HEK293 (cell line): ENCODE results near the gene ATP10A.

Experiments
- CTCF ChIA-PET: fragments of 350-600 bp; formaldehyde crosslinking; extraction: SDS; loops from one replicate; lab custom pipeline; 2021; ENCODE audit warnings: antibody characterized with exemption; lab: Yijun Ruan, JAX
- POLR2A ChIA-PET: fragments of 300-600 bp; formaldehyde crosslinking; extraction: SDS; loops from one replicate; lab custom pipeline; 2020; ENCODE audit warnings: antibody characterized with exemption, inconsistent platforms; lab: Yijun Ruan, JAX
- H3K27ac ChIP-seq: fragments of 200-500 bp; sonication (Bioruptor generic); 2 replicates; pipeline ENCODE4 v1.5.1; 2014; ENCODE audit warnings: low read depth, low read length, control low read depth, inconsistent platforms; ENCODE audit errors: extremely low read depth
- H3K36me3 ChIP-seq, 2 experiments: fragments of 200-500 bp in 1 of 2; sonication (Bioruptor generic) in 1 of 2; 1 replicate in 1 of 2; 2 replicates in 1 of 2; pipeline ENCODE4 v1.5.1; 2014 to 2017; ENCODE audit warnings: inconsistent platforms in 2 of 2, low read length in 2 of 2; ENCODE audit not compliant: control insufficient read depth in 2 of 2, insufficient read depth in 1 of 2
- H3K4me1 ChIP-seq: fragments of 200-500 bp; sonication (Bioruptor generic); 2 replicates; pipeline ENCODE4 v1.5.1; 2014; ENCODE audit warnings: mild to moderate bottlenecking, low read length, inconsistent platforms; ENCODE audit not compliant: control insufficient read depth, insufficient read depth
- H3K4me3 ChIP-seq: 2 replicates; pipeline ENCODE4 v1.5.1; 2011; ENCODE audit warnings: low read depth, mild to moderate bottlenecking, control low read depth, low read length, moderate library complexity
- H3K9me3 ChIP-seq: fragments of 200-500 bp; sonication (Bioruptor generic); 2 replicates; pipeline ENCODE4 v1.5.1; 2014; ENCODE audit warnings: low read depth, low read length, inconsistent platforms; ENCODE audit not compliant: control insufficient read depth, insufficient read depth
- BCL11A ChIP-seq: fragments of 450-650 bp; formaldehyde crosslinking; IDR thresholded peaks from 2 replicates; pipeline ENCODE4 v1.5.1; 2016; ENCODE audit warnings: low read depth, missing biosample characterization, missing genetic modification characterization
- GFI1B ChIP-seq: fragments of 450-650 bp; formaldehyde crosslinking; IDR thresholded peaks from 2 replicates; pipeline ENCODE4 v1.5.1; 2016; ENCODE audit warnings: missing biosample characterization, missing genetic modification characterization
- GLIS2 ChIP-seq: fragments of 450-650 bp; formaldehyde crosslinking; IDR thresholded peaks from 2 replicates; pipeline ENCODE4 v1.5.1; 2016; ENCODE audit warnings: missing biosample characterization, missing genetic modification characterization
- SALL2 ChIP-seq: fragments of 450-650 bp; formaldehyde crosslinking; IDR thresholded peaks from 2 replicates; pipeline ENCODE4 v1.5.0; 2017; ENCODE audit warnings: missing biosample characterization, mild to moderate bottlenecking, missing genetic modification characterization, borderline replicate concordance
- SCRT2 ChIP-seq: fragments of 450-650 bp; formaldehyde crosslinking; IDR thresholded peaks from 2 replicates; pipeline ENCODE4 v1.5.1; 2016; ENCODE audit warnings: missing biosample characterization, missing genetic modification characterization
- ZFHX2 ChIP-seq: fragments of 450-650 bp; formaldehyde crosslinking; conservative IDR thresholded peaks from 2 replicates; pipeline ENCODE4 v1.5.1; 2016; ENCODE audit warnings: missing biosample characterization, missing genetic modification characterization
- ZNF132 ChIP-seq: fragments of 450-650 bp; formaldehyde crosslinking; IDR thresholded peaks from 2 replicates; pipeline ENCODE4 v1.5.1; 2017; ENCODE audit warnings: missing biosample characterization, missing genetic modification characterization, borderline replicate concordance
- ZNF140 ChIP-seq: fragments of 450-650 bp; formaldehyde crosslinking; IDR thresholded peaks from 2 replicates; pipeline ENCODE4 v1.5.1; 2016; ENCODE audit warnings: missing biosample characterization, missing genetic modification characterization
- ZNF155 ChIP-seq: fragments of 450-650 bp; formaldehyde crosslinking; IDR thresholded peaks from 2 replicates; pipeline ENCODE4 v1.5.1; 2016; ENCODE audit warnings: missing biosample characterization, missing genetic modification characterization
- ZNF174 ChIP-seq: fragments of 450-650 bp; formaldehyde crosslinking; IDR thresholded peaks from 2 replicates; pipeline ENCODE4 v1.5.0; 2017; ENCODE audit warnings: missing biosample characterization, mild to moderate bottlenecking, missing genetic modification characterization
- ZNF19 ChIP-seq: fragments of 450-650 bp; formaldehyde crosslinking; IDR thresholded peaks from 2 replicates; pipeline ENCODE4; 2016; ENCODE audit warnings: missing biosample characterization, missing genetic modification characterization, low read depth
- ZNF24 ChIP-seq: fragments of 450-650 bp; formaldehyde crosslinking; IDR thresholded peaks from 2 replicates; pipeline ENCODE4 v1.5.1; 2016; ENCODE audit warnings: missing biosample characterization, missing genetic modification characterization
- ZNF324 ChIP-seq: fragments of 450-650 bp; formaldehyde crosslinking; IDR thresholded peaks from 2 replicates; pipeline ENCODE4 v1.5.1; 2016; ENCODE audit warnings: missing biosample characterization, missing genetic modification characterization
- ZNF391 ChIP-seq: fragments of 450-650 bp; formaldehyde crosslinking; IDR thresholded peaks from 2 replicates; pipeline ENCODE4 v1.5.1; 2016; ENCODE audit warnings: low read depth, missing biosample characterization, missing genetic modification characterization, borderline replicate concordance
- ZNF394 ChIP-seq: fragments of 450-650 bp; formaldehyde crosslinking; IDR thresholded peaks from 2 replicates; pipeline ENCODE4 v1.5.1; 2016; ENCODE audit warnings: missing biosample characterization, missing genetic modification characterization, mild to moderate bottlenecking, moderate library complexity, borderline replicate concordance
- ZNF398 ChIP-seq: fragments of 450-650 bp; formaldehyde crosslinking; IDR thresholded peaks from 2 replicates; pipeline ENCODE4 v1.5.1; 2017; ENCODE audit warnings: missing biosample characterization, missing genetic modification characterization
- ZNF518A ChIP-seq: fragments of 450-650 bp; formaldehyde crosslinking; conservative IDR thresholded peaks from 2 replicates; pipeline ENCODE4 v1.5.1; 2016; ENCODE audit warnings: low read depth, missing biosample characterization, missing genetic modification characterization
- ZNF623 ChIP-seq: fragments of 450-650 bp; formaldehyde crosslinking; IDR thresholded peaks from 2 replicates; pipeline ENCODE4 v1.5.1; 2016; ENCODE audit warnings: missing biosample characterization, missing genetic modification characterization
- ZNF677 ChIP-seq: fragments of 450-650 bp; IDR thresholded peaks from 2 replicates; pipeline ENCODE4 v1.5.0; 2018; ENCODE audit warnings: missing biosample characterization, mild to moderate bottlenecking, missing genetic modification characterization, moderate library complexity
- ZNF704 ChIP-seq: fragments of 450-650 bp; formaldehyde crosslinking; IDR thresholded peaks from 2 replicates; pipeline ENCODE4 v1.5.1; 2016; ENCODE audit warnings: missing biosample characterization, missing genetic modification characterization
- ZSCAN16 ChIP-seq: fragments of 450-650 bp; formaldehyde crosslinking; IDR thresholded peaks from 2 replicates; pipeline ENCODE4 v1.5.1; 2016; ENCODE audit warnings: missing biosample characterization, missing genetic modification characterization

The ATP10A gene

GRCh38 chr15:25737218-25737643, 125.9 kb downstream of the ATP10A start:
- TF ChIP-seq GFI1B (tag by site-specific recombination), result no peak
- no peak for TF ChIP-seq ZFHX2 (tag by site-specific recombination)
- no peak for TF ChIP-seq ZNF24
- TF ChIP-seq ZSCAN16, result no peak
- no peak for TF ChIP-seq ZNF704 (tag by site-specific recombination)
- no peak for TF ChIP-seq ZNF398 (tag by site-specific recombination)
- TF ChIP-seq ZNF518A (tag by site-specific recombination), result no peak
- TF ChIP-seq ZNF394, result no peak
- no peak for TF ChIP-seq ZNF391 (tag by site-specific recombination)
- TF ChIP-seq ZNF677 (tag by site-specific recombination), result no peak
- no peak for TF ChIP-seq ZNF19
- TF ChIP-seq ZNF132, result no peak
- TF ChIP-seq ZNF623 (tag by site-specific recombination), result no peak
- TF ChIP-seq ZNF155 (tag by site-specific recombination), result no peak
- TF ChIP-seq ZNF174 (tag by site-specific recombination), result no peak
- TF ChIP-seq SCRT2 (tag by site-specific recombination), result no peak
- TF ChIP-seq SALL2, result no peak
- Histone ChIP-seq H3K9me3 (no peaks in the 10 kb centered on the region), H3K4me3 (no peak overlapping the region), H3K4me1 (no peaks in the 10 kb centered on the region), H3K36me3 (no peaks in the 10 kb centered on the region), H3K27ac (no peak overlapping the region)
- ChIA-PET CTCF (interaction anchor here (1.0 kb wide), 1 partner anchor 27 kb away, joined by 4 read pairs; no protein-coding TSS in a partner anchor), POLR2A (no interaction called here)

GRCh38 chr15:25736461-25736860, 126.7 kb downstream of the ATP10A start:
- H3K4me3 ChIP-seq, result no peak overlapping the region
- no peak overlapping the region for H3K27ac ChIP-seq
- TF ChIP-seq ZNF140 (tag by site-specific recombination) (no peak), GLIS2 (tag by site-specific recombination) (no peak), ZNF324 (tag by site-specific recombination) (no peak), BCL11A (tag by site-specific recombination) (no peak)
- H3K9me3 ChIP-seq, result no peaks in the 10 kb centered on the region
- H3K4me1 ChIP-seq, result no peaks in the 10 kb centered on the region
- no peaks in the 10 kb centered on the region for H3K36me3 ChIP-seq
- CTCF ChIA-PET, result no interaction called here
- POLR2A ChIA-PET, result no interaction called here
